WTC11 (cell line): ENCODE results near the gene TMEM80.

Source experiments
- CTCF ChIP-seq: fragments of 200-600 bp; IDR thresholded peaks from 2 replicates; pipeline ENCODE4 v1.8.0; 2022; ENCODE audit warnings: antibody characterized with exemption
- E2F4 ChIP-seq: sonication (generic); formaldehyde crosslinking; IDR thresholded peaks from 2 replicates; pipeline ENCODE4 v1.8.1; 2022; ENCODE audit warnings: low read depth, mild to moderate bottlenecking, moderate library complexity, missing genetic modification reagents, borderline replicate concordance
- GABPB1 ChIP-seq: sonication (generic); formaldehyde crosslinking; IDR thresholded peaks from 2 replicates; pipeline ENCODE4 v1.8.1; 2023; ENCODE audit warnings: mild to moderate bottlenecking, missing genetic modification reagents
- HMGXB4 ChIP-seq: sonication (generic); formaldehyde crosslinking; IDR thresholded peaks from 2 replicates; pipeline ENCODE4 v1.8.1; 2023; ENCODE audit warnings: mild to moderate bottlenecking, moderate library complexity, missing genetic modification reagents
- KAT7 ChIP-seq: sonication (generic); formaldehyde crosslinking; IDR thresholded peaks from 2 replicates; pipeline ENCODE4 v1.8.1; 2023; ENCODE audit warnings: missing genetic modification reagents, mild to moderate bottlenecking, borderline replicate concordance
- NFYB ChIP-seq: sonication (generic); formaldehyde crosslinking; conservative IDR thresholded peaks from 2 replicates; pipeline ENCODE4 v1.8.0; 2022; ENCODE audit warnings: low read depth, missing genetic modification reagents
- USF2 ChIP-seq: sonication (generic); formaldehyde crosslinking; IDR thresholded peaks from 2 replicates; pipeline ENCODE4 v1.8.1; 2023; ENCODE audit warnings: mild to moderate bottlenecking, missing genetic modification reagents, moderate library complexity
- ZNF263 ChIP-seq: sonication (generic); formaldehyde crosslinking; IDR thresholded peaks from 2 replicates; pipeline ENCODE4 v1.8.1; 2022; ENCODE audit warnings: low read depth, mild to moderate bottlenecking, moderate library complexity, missing genetic modification reagents

- TF ChIP-seq CTCF (no peak), USF2 (CRISPR knock-in tag) (no peak), NFYB (CRISPR knock-in tag) (no peak), E2F4 (CRISPR knock-in tag) (no peak), GABPB1 (no peak), HMGXB4 (no peak), ZNF263 (no peak), KAT7 (CRISPR knock-in tag) (no peak)
These were observed 403 bp upstream of the TMEM80 start for GRCh38 chr11:695288-695537.
